ENCODE measurements around the gene POMGNT2. TPM values are rescaled to one million over a fixed set of nuclear protein-coding genes. Genes with fewer than 3 reads are reported as not detected.

The POMGNT2 gene
- 10.8 TPM for total RNA-seq
- long read RNA-seq, transcript POMGNT2-201 (2 exons, 2,544 nt): major isoform, 15 of 22 reads
- long read RNA-seq, partial matches to known transcripts: 7 of 22 reads
- long read RNA-seq, other reads (novel, unspliced or antisense): 0 of 22 reads

- DNase-seq: peak; percentile 95
- H3K4me3 ChIP-seq: peak within 1 kb of the TSS; percentile 84
- peak; percentile 98 for ATAC-seq
- peak within 1 kb of the TSS; percentile 68 for H3K27ac ChIP-seq
- H3K9me3 ChIP-seq: no peaks in the 10 kb centered on the region
- H3K36me3 ChIP-seq: no peaks in the 10 kb centered on the region
- H3K27me3 ChIP-seq: no peaks in the 10 kb centered on the region
- intact Hi-C loops (cut with DNase I): no loop called here
- H3K4me1 ChIP-seq: peaks cover 15% of the 10 kb centered on the region
- TF ChIP-seq CTCF (IDR thresholded peaks at IDR 0.05): no peak
These were observed at the start of gene POMGNT2 for GRCh38 chr3:43105596-43106292. Gene POMGNT2 (minus strand): TSS chr3:43106079. CDS start chr3:43081431, 24,648 bp downstream.

- H3K4me3 ChIP-seq: no peak overlapping the region
- TF ChIP-seq CTCF (IDR thresholded peaks at IDR 0.05): no peak
- DNase-seq (no peak), ATAC-seq (no peak)
- no peak overlapping the region for H3K27ac ChIP-seq
- intact Hi-C loops (cut with DNase I): no loop called here
- no peaks in the 10 kb centered on the region for H3K27me3 ChIP-seq
- no peaks in the 10 kb centered on the region for H3K9me3 ChIP-seq
- H3K4me1 ChIP-seq: no peaks in the 10 kb centered on the region
- no peaks in the 10 kb centered on the region for H3K36me3 ChIP-seq
These were observed 49.1 kb upstream of the POMGNT2 start for GRCh38 chr3:43154980-43155379.

DNA sequence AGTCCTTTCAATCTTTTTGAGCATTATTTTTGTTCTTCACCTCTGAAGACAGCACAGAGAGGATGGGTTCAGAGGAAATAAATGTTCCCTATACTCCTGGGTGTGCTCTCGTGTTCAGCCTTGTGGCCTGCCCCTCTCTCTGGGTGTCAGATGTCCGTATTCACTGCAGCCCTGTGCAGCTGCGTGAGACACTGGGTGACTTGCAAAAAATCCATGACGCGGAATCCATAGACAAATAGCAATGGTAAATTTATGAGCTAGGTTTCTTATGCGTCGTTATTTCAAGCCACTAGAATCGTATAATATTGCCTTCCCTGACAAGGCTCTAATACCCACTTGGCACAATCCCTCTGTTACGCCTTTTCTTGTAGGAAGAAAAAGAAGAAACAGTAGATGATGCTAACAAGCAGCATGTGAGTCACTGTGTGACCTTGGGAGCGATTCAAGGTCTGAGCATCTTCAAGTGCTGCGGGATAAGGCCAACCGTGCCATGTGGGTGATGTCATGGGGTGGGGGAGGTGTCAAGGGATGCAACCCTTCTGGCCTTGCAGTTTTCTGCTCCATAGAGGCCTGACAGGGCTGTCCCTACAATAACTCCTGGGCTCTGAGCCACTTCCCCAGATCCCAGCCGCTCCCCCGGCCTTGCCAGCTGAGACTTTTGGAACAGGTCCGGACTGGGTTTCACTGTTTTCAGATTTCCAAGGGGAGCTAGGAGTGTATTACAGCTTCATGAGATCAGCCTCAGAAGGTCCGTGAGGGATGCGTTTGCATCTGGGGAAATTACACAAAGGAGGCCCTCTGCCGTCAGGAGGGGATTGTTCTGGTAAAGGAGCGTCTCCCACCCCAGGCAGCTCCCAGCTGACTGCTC is 47.6 kb upstream of the POMGNT2 start:
- Histone ChIP-seq H3K36me3 (no peaks in the 10 kb centered on the region), H3K4me3 (no peak overlapping the region), H3K9me3 (no peaks in the 10 kb centered on the region), H3K27me3 (no peaks in the 10 kb centered on the region), H3K27ac (no peak overlapping the region), H3K4me1 (no peaks in the 10 kb centered on the region)
- ATAC-seq (peak; percentile 61), DNase-seq (peak; percentile 63)
- TF ChIP-seq CTCF (IDR thresholded peaks at IDR 0.05): no peak
- intact Hi-C loops (cut with DNase I): no loop called here

GRCh38 chr3:43152649-43153048 is 46.8 kb upstream of the POMGNT2 start:
- Histone ChIP-seq H3K36me3 (no peaks in the 10 kb centered on the region), H3K4me3 (no peak overlapping the region), H3K27me3 (no peaks in the 10 kb centered on the region), H3K27ac (no peak overlapping the region), H3K4me1 (no peaks in the 10 kb centered on the region), H3K9me3 (no peaks in the 10 kb centered on the region)
- intact Hi-C loops (cut with DNase I): no loop called here
- DNase-seq (no peak), ATAC-seq (no peak)
- TF ChIP-seq CTCF (IDR thresholded peaks at IDR 0.05): no peak

DNA sequence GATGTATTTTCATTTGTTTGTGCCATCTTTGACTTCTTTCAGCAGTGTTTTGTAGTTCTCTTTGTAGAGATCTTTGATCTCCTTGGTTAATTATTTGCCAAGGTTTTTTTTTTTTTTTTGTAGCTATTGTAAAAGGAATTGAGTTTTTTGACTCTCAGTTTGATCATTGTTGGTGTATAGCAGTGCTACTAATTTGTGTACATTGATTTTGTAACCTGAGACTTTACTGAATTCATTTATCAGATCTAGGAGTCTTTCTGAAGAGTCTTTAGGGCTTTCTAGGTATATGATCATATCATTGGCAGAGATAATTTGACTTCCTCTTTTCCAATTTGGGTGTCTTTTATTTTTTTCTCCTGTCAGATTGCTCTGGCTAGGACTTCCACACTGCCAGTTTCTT is 42.2 kb upstream of the POMGNT2 start:
- DNase-seq (no peak), ATAC-seq (no peak)
- TF ChIP-seq CTCF (IDR thresholded peaks at IDR 0.05): no peak
- H3K36me3 ChIP-seq: no peaks in the 10 kb centered on the region
- H3K4me3 ChIP-seq: no peak overlapping the region
- H3K9me3 ChIP-seq: no peaks in the 10 kb centered on the region
- H3K4me1 ChIP-seq: no peaks in the 10 kb centered on the region
- no peak overlapping the region for H3K27ac ChIP-seq
- H3K27me3 ChIP-seq: no peaks in the 10 kb centered on the region
- intact Hi-C loops (cut with DNase I): no loop called here
